Subcutaneous abdominal adipose tissue (tissue), 5 donors: ENCODE results near the gene SPG11.

Source experiments
- H3K27ac ChIP-seq: one replicate; pipeline ENCODE4 v1.7.0; 2013; ENCODE audit warnings: low read depth, mild to moderate bottlenecking, inconsistent platforms, low read length, moderate library complexity
- H3K27me3 ChIP-seq, 5 donors: one replicate each; pipeline ENCODE4 v1.7.0; 2013; ENCODE audit warnings: low read length in 5 of 5, inconsistent platforms in 1 of 5; ENCODE audit not compliant: control insufficient read depth in 5 of 5, insufficient read depth in 4 of 5
- H3K36me3 ChIP-seq, 5 donors: one replicate each; pipeline ENCODE4 v1.7.0; 2013; ENCODE audit warnings: low read length in 5 of 5; ENCODE audit not compliant: control insufficient read depth in 5 of 5, insufficient read depth in 5 of 5
- H3K4me1 ChIP-seq, 5 donors: one replicate each; pipeline ENCODE4 v1.7.0; 2013; ENCODE audit warnings: low read length in 5 of 5, mild to moderate bottlenecking in 3 of 5, moderate library complexity in 1 of 5; ENCODE audit not compliant: control insufficient read depth in 5 of 5, insufficient read depth in 5 of 5
- H3K4me3 ChIP-seq, 5 donors: one replicate each; pipeline ENCODE4 v1.7.0; 2013; ENCODE audit warnings: low read length in 5 of 5, low read depth in 1 of 5
- H3K9ac ChIP-seq, 5 donors: one replicate each; pipeline ENCODE4 v1.7.0; 2013; ENCODE audit warnings: low read length in 5 of 5, mild to moderate bottlenecking in 4 of 5, moderate library complexity in 3 of 5
- H3K9me3 ChIP-seq, 5 donors: one replicate each; pipeline ENCODE4 v1.7.0; 2013; ENCODE audit warnings: low read length in 5 of 5; ENCODE audit not compliant: control insufficient read depth in 5 of 5
- donor health status: healthy.
- donor health status: healthy.
- donor health status: healthy.
- donor health status: healthy.
- donor health status: healthy.

Gene SPG11

GRCh38 chr15:44682211-44682610, 18.7 kb upstream of the SPG11 start:
- H3K27me3 ChIP-seq = no peaks in the 10 kb centered on the region
- H3K9me3 ChIP-seq = no peaks in the 10 kb centered on the region
- H3K4me1 ChIP-seq = peaks cover 0 to 11% (median 4%) of the 10 kb centered on the region in 5 donors
- no peak overlapping the region for H3K4me3 ChIP-seq
- no peaks in the 10 kb centered on the region for H3K36me3 ChIP-seq
- no peak overlapping the region for H3K27ac ChIP-seq
- H3K9ac ChIP-seq = no peak overlapping the region

- no peak overlapping the region for H3K4me3 ChIP-seq
- no peaks in the 10 kb centered on the region for H3K4me1 ChIP-seq
- H3K9ac ChIP-seq = no peak overlapping the region
- H3K27ac ChIP-seq = no peak overlapping the region
- H3K9me3 ChIP-seq = no peaks in the 10 kb centered on the region
- H3K27me3 ChIP-seq = no peaks in the 10 kb centered on the region
- no peaks in the 10 kb centered on the region for H3K36me3 ChIP-seq
Observed at GRCh38 chr15:44676676-44677075, 13.2 kb upstream of the SPG11 start.

DNA sequence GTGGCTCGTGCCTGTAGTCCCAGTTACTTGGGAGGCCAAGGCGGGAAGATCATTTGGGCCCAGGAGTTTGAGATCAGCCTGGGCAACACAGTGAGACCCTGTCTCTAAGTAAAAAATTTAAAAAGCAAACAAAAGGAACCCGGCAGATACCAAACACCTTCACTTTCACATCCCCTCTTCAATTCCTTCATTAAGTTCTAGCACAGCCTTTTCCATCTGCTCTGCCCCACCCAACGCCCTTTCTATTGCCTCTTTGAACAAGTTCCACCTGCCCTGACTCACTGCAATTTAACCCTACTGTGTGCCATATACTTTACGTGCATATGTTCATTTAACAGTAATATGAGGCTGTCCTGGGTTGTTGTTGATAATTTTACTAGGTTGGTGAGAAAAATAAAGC, 12.4 kb upstream of the SPG11 start:
- Histone ChIP-seq H3K27me3 (no peaks in the 10 kb centered on the region), H3K27ac (no peak overlapping the region), H3K4me1 (no peaks in the 10 kb centered on the region), H3K36me3 (no peaks in the 10 kb centered on the region), H3K4me3 (no peak overlapping the region), H3K9ac (no peak overlapping the region), H3K9me3 (no peaks in the 10 kb centered on the region)

DNA sequence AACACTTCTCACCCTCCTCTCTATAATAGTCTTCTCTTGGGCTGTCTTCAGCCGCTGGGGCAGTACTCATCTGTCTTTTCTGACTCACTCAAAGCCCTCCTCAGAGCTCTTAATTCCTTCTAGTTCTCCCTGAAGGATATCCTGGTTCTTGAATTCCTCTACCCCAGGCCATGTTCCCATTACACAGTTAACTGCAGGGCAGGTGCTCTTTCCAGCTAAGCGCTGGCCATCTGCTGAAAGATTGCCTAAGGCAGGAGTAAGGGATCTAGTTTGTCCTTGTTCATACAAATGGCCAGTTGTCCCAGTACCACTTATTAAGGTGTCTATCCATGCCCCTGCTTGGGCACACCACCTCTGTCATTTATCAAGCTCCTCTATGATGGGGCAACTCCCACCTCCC, 10.2 kb upstream of the SPG11 start:
- Histone ChIP-seq H3K4me1 (no peaks in the 10 kb centered on the region), H3K9me3 (no peaks in the 10 kb centered on the region), H3K36me3 (no peaks in the 10 kb centered on the region), H3K27me3 (peaks cover 0 to under 1% (median 0%) of the 10 kb centered on the region in 5 donors), H3K9ac (no peak overlapping the region), H3K4me3 (no peak overlapping the region), H3K27ac (no peak overlapping the region)

DNA sequence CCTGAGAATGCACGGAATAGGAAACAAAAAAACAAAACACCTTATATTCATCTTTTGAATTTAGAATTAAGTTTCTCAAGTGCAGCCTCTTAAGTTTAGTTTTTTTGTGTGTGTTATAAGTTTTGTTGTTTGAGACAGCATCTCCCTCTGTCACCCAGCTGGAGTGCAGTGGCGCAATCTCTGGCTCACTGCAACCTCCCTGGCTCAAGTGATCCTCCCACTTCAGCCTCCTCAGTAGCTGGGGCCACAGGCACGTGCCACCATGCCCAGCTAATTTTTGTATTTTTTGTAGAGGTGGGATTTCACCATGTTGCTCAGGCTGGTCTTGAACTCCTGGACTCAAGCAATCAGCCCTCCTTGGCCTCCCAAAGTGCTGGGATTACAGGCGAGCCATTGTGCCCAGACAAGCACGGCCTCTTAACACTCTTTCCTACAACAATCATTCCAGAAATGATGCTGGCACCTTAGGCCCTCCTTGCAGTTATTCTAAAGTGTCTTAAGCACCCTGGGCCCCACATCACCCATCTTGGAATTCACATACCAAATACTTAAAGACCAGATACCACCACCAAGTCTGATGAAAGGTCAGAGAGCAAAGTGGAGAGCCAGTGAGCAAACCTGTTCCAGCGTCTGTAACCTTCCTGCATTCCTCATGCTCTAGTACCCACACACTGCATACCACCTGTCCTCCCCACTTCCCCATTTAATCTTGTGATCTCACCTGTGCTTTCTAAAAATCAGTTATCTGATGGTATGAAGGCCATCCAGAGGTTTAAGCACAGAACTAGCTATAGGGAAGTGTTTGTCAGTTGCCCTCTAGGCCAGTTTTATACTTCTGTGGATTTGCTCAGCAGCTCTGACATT, 6.9 kb upstream of the SPG11 start:
- H3K27ac ChIP-seq = no peak overlapping the region
- no peaks in the 10 kb centered on the region for H3K36me3 ChIP-seq
- peak overlapping the region in 1 of 5 donors; percentile 27 for H3K9ac ChIP-seq
- peaks cover 0 to 5% (median 0%) of the 10 kb centered on the region in 5 donors for H3K27me3 ChIP-seq
- H3K4me1 ChIP-seq = peaks cover 0 to 2% (median 0%) of the 10 kb centered on the region in 5 donors
- H3K4me3 ChIP-seq = no peak overlapping the region
- H3K9me3 ChIP-seq = no peaks in the 10 kb centered on the region

DNA sequence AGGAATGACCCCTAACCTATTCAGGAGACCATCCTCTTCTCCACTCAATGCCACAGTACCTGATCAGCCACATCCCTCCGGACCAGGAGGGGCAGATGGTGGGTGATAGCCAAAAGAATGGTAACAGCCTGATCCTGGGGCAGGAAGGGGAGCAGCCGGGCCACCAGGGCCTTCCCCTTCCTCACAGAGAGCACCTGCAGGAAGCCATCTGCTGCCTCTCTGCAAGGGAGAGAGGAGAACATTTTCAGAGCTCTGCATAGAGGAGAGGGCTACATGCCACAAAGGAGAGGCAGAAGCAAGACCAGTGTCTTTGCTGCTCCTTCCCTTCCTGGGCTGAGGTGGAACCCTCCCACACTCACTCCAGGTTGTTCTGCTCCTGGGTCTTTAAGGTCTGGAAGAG, 5.5 kb upstream of the SPG11 start:
- Histone ChIP-seq H3K27ac (no peak overlapping the region), H3K27me3 (peaks cover 0 to 5% (median 0%) of the 10 kb centered on the region in 5 donors), H3K9ac (no peak overlapping the region), H3K4me3 (no peak overlapping the region), H3K9me3 (no peaks in the 10 kb centered on the region), H3K36me3 (no peaks in the 10 kb centered on the region), H3K4me1 (peaks cover under 1 to 6% (median 3%) of the 10 kb centered on the region in 5 donors)

GRCh38 chr15:44667039-44667360, 3.5 kb upstream of the SPG11 start:
- no peaks in the 10 kb centered on the region for H3K9me3 ChIP-seq
- H3K27ac ChIP-seq = no peak overlapping the region
- peak overlapping the region in 1 of 5 donors; percentile 4 for H3K9ac ChIP-seq
- peaks cover 3 to 21% (median 16%) of the 10 kb centered on the region in 5 donors for H3K4me1 ChIP-seq
- no peaks in the 10 kb centered on the region for H3K36me3 ChIP-seq
- H3K4me3 ChIP-seq = no peak overlapping the region
- peaks cover 0 to 5% (median 0%) of the 10 kb centered on the region in 5 donors for H3K27me3 ChIP-seq

DNA sequence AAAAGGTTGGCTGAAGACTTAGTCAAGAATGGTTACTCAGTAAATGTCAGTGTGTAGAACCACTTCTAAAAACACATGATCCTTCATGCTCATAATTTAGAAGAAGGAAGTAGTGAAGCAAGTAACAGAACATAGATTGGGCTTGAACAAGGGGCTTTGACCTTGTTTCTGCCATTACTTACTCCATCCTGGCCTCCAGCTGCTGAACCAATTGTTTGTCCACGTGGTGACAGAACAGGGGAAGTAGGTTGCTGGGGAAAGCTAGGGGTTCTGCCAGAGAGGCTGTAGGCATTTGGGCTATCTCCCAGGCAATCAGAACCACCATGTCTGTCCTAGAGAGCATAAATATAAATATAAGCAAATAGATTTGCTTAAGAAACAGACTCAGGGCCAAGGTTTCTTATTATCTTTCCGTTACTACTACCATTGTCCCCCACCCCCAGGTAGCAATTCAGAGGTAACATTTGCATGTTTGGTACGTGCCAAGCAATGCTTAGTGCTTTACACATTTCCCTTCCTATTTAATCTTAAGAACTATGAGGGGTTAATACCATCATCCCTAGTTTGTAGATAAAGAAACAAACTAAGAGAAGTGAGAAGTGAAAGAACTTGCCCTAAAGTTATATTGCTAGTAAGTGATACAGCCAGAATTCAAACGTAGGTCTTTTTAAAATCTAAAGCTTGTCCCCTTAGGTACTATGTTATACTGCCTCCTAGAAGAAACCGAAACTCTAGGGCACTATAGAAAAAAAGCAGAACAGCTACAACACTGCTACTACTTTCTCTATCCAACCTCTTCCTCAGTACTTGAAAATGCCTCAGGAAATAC, 3.0 kb upstream of the SPG11 start:
- Histone ChIP-seq H3K9ac (peak overlapping the region in 3 of 5 donors; percentile 4 to 47 (median 27)), H3K4me1 (peaks cover 3 to 25% (median 19%) of the 10 kb centered on the region in 5 donors), H3K9me3 (no peaks in the 10 kb centered on the region), H3K27ac (no peak overlapping the region), H3K27me3 (peaks cover 0 to 5% (median 0%) of the 10 kb centered on the region in 5 donors), H3K4me3 (no peak overlapping the region), H3K36me3 (no peaks in the 10 kb centered on the region)

- peaks cover 4 to 22% (median 7%) of the 10 kb centered on the region in 5 donors for H3K36me3 ChIP-seq
- H3K9ac ChIP-seq = peak overlapping the region in 4 of 5 donors; percentile 96 to 99 (median 97)
- H3K4me1 ChIP-seq = peaks cover 3 to 25% (median 19%) of the 10 kb centered on the region in 5 donors
- H3K4me3 ChIP-seq = peak overlapping the region; percentile 72 to 99 (median 92)
- H3K27ac ChIP-seq = peak overlapping the region; percentile 88
- no peaks in the 10 kb centered on the region for H3K27me3 ChIP-seq
- H3K9me3 ChIP-seq = no peaks in the 10 kb centered on the region
Observed at GRCh38 chr15:44662478-44663409, 718 bp downstream of the SPG11 start.
